HEK293 (cell line): ENCODE measurements around the gene GHSR.

Experiments
- CTCF ChIA-PET: fragments of 350-600 bp; formaldehyde crosslinking; extraction: SDS; loops from one replicate; lab custom pipeline; 2021; ENCODE audit warnings: antibody characterized with exemption; lab: Yijun Ruan, JAX
- POLR2A ChIA-PET: fragments of 300-600 bp; formaldehyde crosslinking; extraction: SDS; loops from one replicate; lab custom pipeline; 2020; ENCODE audit warnings: antibody characterized with exemption, inconsistent platforms; lab: Yijun Ruan, JAX
- H3K27ac ChIP-seq: fragments of 200-500 bp; sonication (Bioruptor generic); 2 replicates; pipeline ENCODE4 v1.5.1; 2014; ENCODE audit warnings: low read depth, low read length, control low read depth, inconsistent platforms; ENCODE audit errors: extremely low read depth
- H3K36me3 ChIP-seq, 2 experiments: fragments of 200-500 bp in 1 of 2; sonication (Bioruptor generic) in 1 of 2; 1 replicate in 1 of 2; 2 replicates in 1 of 2; pipeline ENCODE4 v1.5.1; 2014 to 2017; ENCODE audit warnings: inconsistent platforms in 2 of 2, low read length in 2 of 2; ENCODE audit not compliant: control insufficient read depth in 2 of 2, insufficient read depth in 1 of 2
- H3K4me1 ChIP-seq: fragments of 200-500 bp; sonication (Bioruptor generic); 2 replicates; pipeline ENCODE4 v1.5.1; 2014; ENCODE audit warnings: mild to moderate bottlenecking, low read length, inconsistent platforms; ENCODE audit not compliant: control insufficient read depth, insufficient read depth
- H3K4me3 ChIP-seq: 2 replicates; pipeline ENCODE4 v1.5.1; 2011; ENCODE audit warnings: low read depth, mild to moderate bottlenecking, control low read depth, low read length, moderate library complexity
- H3K9me3 ChIP-seq: fragments of 200-500 bp; sonication (Bioruptor generic); 2 replicates; pipeline ENCODE4 v1.5.1; 2014; ENCODE audit warnings: low read depth, low read length, inconsistent platforms; ENCODE audit not compliant: control insufficient read depth, insufficient read depth
- FEZF1 ChIP-seq: fragments of 450-650 bp; formaldehyde crosslinking; IDR thresholded peaks from 2 replicates; pipeline ENCODE4 v1.5.1; 2016; ENCODE audit warnings: missing biosample characterization, missing genetic modification characterization
- KLF1 ChIP-seq: fragments of 450-650 bp; formaldehyde crosslinking; IDR thresholded peaks from 2 replicates; pipeline ENCODE4 v1.5.1; 2016; ENCODE audit warnings: missing biosample characterization, missing genetic modification characterization
- ZNF670 ChIP-seq: fragments of 450-650 bp; formaldehyde crosslinking; IDR thresholded peaks from 2 replicates; pipeline ENCODE4 v1.5.1; 2016; ENCODE audit warnings: missing biosample characterization, missing genetic modification characterization, low read depth
- ZXDB ChIP-seq: fragments of 450-650 bp; formaldehyde crosslinking; IDR thresholded peaks from 2 replicates; pipeline ENCODE4 v1.5.1; 2016; ENCODE audit warnings: missing biosample characterization, missing genetic modification characterization
- TF ChIP-seq, protein P1 (sequence below): fragments of 450-650 bp; formaldehyde crosslinking; IDR thresholded peaks from 2 replicates; pipeline ENCODE4 v1.5.1; 2016; ENCODE audit warnings: missing biosample characterization, missing genetic modification characterization

GHSR gene

DNA sequence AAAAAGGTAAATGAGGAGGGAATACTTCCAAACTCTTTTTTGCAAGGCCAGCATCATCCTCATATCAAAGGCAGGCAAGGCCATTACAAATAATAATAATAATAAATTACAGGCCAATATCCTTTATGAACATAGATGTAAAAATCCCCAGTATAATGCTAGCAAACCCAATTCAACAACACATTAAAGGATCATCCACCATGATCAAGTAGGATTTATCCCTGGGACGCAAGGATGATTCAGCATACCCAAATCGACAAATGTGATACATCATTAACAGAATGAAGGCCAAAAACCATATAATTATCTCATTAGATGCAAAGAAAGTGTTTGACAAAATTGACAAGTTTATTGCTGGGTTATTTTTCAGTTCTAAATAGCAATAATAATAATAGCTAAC lies 53.6 kb downstream of the GHSR start:
- POLR2A ChIA-PET, result no interaction called here
- Histone ChIP-seq H3K9me3 (no peaks in the 10 kb centered on the region), H3K4me3 (no peak overlapping the region), H3K4me1 (no peaks in the 10 kb centered on the region)
- TF ChIP-seq KLF1 (tag by site-specific recombination), result no peak
- no peak for TF ChIP-seq ZXDB (tag by site-specific recombination)
- TF ChIP-seq ZNF670 (tag by site-specific recombination), result no peak
- TF ChIP-seq FEZF1 (tag by site-specific recombination), result no peak
- TF ChIP-seq, protein P1, sequence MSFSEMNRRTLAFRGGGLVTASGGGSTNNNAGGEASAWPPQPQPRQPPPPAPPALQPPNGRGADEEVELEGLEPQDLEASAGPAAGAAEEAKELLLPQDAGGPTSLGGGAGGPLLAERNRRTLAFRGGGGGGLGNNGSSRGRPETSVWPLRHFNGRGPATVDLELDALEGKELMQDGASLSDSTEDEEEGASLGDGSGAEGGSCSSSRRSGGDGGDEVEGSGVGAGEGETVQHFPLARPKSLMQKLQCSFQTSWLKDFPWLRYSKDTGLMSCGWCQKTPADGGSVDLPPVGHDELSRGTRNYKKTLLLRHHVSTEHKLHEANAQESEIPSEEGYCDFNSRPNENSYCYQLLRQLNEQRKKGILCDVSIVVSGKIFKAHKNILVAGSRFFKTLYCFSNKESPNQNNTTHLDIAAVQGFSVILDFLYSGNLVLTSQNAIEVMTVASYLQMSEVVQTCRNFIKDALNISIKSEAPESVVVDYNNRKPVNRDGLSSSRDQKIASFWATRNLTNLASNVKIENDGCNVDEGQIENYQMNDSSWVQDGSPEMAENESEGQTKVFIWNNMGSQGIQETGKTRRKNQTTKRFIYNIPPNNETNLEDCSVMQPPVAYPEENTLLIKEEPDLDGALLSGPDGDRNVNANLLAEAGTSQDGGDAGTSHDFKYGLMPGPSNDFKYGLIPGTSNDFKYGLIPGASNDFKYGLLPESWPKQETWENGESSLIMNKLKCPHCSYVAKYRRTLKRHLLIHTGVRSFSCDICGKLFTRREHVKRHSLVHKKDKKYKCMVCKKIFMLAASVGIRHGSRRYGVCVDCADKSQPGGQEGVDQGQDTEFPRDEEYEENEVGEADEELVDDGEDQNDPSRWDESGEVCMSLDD (tag by site-specific recombination), result no peak
- TF ChIP-seq, all 188 proteins: peak for 0
- H3K36me3 ChIP-seq, result no peaks in the 10 kb centered on the region
- CTCF ChIA-PET, result no interaction called here
- no peak overlapping the region for H3K27ac ChIP-seq
